ENCODE data around the gene PCDH9.

PCDH9 gene

DNA sequence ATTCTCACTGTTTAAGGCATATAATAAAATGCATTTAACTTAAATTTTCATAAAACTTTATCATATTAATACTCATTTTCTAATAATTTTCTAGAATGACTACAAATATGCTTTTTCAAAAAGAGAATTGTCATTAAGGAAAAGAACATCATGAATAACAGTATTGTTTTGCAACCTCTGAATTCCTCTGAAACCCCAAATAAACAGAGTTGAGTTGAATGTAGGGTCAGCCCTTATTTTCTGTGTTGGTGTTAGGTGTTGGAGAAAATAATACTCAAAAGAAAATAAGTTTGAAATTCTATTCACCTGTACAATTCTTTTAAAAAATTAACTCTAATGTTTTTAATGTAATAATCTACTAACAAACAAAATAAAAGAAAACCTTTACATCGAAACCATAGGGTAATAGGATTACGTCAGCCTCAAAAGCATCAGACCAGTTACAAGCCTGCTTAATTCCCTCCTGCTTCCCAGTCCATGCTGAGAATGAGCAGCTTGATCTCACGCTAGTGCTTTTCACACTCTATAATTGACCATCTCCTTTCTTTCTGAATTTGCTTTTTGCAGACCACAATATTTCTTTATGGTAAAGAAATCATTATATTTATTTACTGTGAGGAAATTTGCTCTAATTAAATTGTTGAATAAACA, 160.9 kb downstream of the PCDH9 start:
- H3K4me3 ChIP-seq (ENCODE audit: control insufficient read depth, low read depth, low read length): no peak overlapping the region
- TF ChIP-seq, protein P1, sequence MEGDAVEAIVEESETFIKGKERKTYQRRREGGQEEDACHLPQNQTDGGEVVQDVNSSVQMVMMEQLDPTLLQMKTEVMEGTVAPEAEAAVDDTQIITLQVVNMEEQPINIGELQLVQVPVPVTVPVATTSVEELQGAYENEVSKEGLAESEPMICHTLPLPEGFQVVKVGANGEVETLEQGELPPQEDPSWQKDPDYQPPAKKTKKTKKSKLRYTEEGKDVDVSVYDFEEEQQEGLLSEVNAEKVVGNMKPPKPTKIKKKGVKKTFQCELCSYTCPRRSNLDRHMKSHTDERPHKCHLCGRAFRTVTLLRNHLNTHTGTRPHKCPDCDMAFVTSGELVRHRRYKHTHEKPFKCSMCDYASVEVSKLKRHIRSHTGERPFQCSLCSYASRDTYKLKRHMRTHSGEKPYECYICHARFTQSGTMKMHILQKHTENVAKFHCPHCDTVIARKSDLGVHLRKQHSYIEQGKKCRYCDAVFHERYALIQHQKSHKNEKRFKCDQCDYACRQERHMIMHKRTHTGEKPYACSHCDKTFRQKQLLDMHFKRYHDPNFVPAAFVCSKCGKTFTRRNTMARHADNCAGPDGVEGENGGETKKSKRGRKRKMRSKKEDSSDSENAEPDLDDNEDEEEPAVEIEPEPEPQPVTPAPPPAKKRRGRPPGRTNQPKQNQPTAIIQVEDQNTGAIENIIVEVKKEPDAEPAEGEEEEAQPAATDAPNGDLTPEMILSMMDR (conservative IDR thresholded peaks at IDR 0.05; ENCODE audit: control insufficient read depth, insufficient read depth, low read depth, low read length): no peak
- DNase-seq (ENCODE audit: low read depth): no peak

DNA sequence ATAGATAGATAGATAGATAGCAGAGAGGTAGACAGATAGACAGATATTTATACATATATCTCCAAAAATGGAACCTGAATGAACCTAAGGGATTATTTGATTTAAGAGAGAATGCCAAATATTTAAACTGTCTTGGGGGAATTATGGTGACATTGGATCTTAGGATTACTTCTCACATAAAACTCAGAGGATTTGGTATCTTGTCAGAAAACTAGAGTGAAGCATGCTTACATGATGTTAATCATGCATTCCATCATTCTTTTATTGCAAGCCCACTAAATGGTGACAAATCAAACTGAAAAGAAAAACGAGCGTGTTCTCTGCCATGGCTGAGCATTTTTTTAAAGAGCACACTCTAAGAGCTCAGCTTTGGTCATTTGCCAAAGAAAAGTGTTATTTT, 165.2 kb downstream of the PCDH9 start:
- no peak for DNase-seq (ENCODE audit: low read depth)
- H3K4me3 ChIP-seq (ENCODE audit: control insufficient read depth, low read depth, low read length): no peak overlapping the region
- TF ChIP-seq, protein P1 (conservative IDR thresholded peaks at IDR 0.05; ENCODE audit: control insufficient read depth, insufficient read depth, low read depth, low read length): no peak

DNA sequence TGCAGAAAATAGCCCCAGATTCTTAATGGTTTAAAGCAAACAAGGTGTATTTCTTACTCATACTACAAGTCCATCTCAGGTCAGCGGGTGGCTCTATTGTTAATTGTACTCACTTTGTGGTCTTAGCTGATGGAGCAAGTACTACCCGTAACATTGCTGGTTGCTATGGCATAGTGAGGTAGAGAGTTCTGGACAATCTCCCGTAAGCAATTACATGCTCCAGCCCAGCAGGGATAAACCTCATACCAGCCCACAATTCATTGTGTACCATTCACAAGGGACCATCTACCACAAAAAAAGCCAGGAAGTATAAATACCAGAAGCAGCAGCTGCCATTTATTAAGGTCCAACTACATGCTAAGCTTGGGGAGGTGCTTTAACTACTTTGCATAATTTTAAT, 167.1 kb downstream of the PCDH9 start:
- TF ChIP-seq, protein P1 (conservative IDR thresholded peaks at IDR 0.05; ENCODE audit: control insufficient read depth, insufficient read depth, low read depth, low read length): no peak
- H3K4me3 ChIP-seq (ENCODE audit: control insufficient read depth, low read depth, low read length): no peak overlapping the region
- no peak for DNase-seq (ENCODE audit: low read depth)

DNA sequence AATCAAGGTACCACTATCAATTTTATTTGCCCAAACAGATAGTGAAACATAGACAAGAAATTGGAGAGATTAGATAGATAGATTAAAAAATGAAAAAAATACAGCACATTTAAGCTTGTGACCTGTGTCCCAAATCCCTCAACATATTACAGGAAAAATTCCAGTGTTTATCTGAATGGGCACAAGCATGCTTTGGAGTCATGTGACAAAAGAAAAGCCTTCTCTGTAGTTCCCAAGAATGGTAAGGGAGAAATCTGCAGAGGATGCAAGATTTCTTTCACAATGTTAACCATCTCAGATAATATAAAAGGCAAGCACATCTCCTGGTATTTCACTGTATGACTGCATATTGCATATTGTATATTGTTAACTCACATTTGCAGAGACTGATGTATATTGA, 168.0 kb downstream of the PCDH9 start:
- DNase-seq (ENCODE audit: low read depth): no peak
- TF ChIP-seq, protein P1 (conservative IDR thresholded peaks at IDR 0.05; ENCODE audit: control insufficient read depth, insufficient read depth, low read depth, low read length): no peak
- no peak overlapping the region for H3K4me3 ChIP-seq (ENCODE audit: control insufficient read depth, low read depth, low read length)

DNA sequence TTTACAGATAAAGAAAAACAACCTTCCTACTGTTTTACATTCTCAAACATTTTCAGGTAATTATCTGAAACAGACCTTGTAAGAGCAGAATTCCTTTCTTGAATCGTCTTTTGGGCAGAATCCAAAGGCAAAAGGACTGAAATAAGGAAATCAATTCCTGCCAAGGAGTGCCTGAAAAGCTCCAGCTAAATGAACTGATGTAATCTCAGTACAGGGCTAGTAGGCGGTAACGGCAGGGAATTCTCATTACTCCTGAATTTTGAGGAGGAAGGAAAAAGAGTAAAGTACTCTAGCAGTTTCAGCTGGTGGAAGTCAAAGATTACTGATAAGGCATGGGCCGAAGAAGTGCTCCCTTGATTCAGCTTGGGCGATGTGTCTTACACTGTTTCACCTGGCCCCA, 168.4 kb downstream of the PCDH9 start:
- H3K4me3 ChIP-seq (ENCODE audit: control insufficient read depth, low read depth, low read length): no peak overlapping the region
- TF ChIP-seq, protein P1 (conservative IDR thresholded peaks at IDR 0.05; ENCODE audit: control insufficient read depth, insufficient read depth, low read depth, low read length): no peak
- peak; percentile 10 for DNase-seq (ENCODE audit: low read depth)

DNA sequence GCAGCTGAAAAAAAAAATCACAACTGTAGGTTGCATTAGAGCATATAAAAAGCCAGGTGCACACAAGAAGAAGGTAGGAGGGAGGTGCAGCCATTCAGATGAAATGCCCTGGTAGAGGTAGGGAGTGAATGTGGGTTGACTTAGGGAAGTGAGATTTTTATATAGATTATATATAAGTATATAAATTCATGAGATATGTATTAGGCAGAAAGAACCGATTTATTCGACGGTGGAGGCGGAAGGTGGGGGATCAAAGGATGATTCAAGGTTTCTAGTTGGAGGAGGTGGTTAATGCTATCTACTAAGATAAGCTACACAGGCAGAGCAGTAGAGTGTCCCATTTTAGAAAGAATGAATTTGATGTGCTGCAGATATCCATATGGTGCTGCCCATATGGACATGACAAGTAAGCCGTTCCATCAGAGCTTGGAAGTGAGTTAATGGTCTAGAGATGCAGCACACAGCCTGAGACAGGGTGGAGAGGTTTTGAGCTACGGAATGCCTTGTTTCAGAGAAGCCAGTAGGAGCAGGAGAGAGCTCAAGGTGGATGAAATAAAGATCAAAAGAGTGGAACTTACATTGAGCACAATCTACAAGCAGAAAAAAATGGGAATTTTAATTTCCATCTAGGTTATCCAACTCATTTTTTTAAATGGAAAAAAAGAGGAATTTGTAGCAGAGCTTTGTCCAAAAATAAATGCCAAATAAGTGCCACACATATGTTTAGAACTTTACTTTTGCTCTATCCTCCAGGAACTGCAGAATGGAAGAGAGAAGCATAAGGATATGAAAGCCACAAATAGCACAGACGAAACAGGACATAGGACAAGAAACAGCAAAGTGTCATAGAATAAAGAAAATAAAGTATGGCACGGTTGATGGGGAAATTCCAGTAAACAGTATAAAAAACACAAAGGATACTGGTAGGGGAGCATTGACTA, 177.3 kb downstream of the PCDH9 start:
- TF ChIP-seq, protein P1 (conservative IDR thresholded peaks at IDR 0.05; ENCODE audit: control insufficient read depth, insufficient read depth, low read depth, low read length): no peak
- no peak overlapping the region for H3K4me3 ChIP-seq (ENCODE audit: control insufficient read depth, low read depth, low read length)
- no peak for DNase-seq (ENCODE audit: low read depth)
